T-helper 17 cell (primary cell): ENCODE measurements around the gene SYNDIG1. TPM values are rescaled to one million over a fixed set of nuclear protein-coding genes. Genes with fewer than 3 reads are reported as not detected.

Experiments used
- ATAC-seq: fragments of 150-1000 bp; cut with Tn5 transposase; 2 replicates; pipeline ENCODE4 v1.10.0; 2021; ENCODE audit warnings: mild to moderate bottlenecking, moderate library complexity
- DNase-seq, 3 donors: peaks; one replicate each; pipeline versions ENCODE4 v3.0.0 to v3.0.0-alpha.2; 2020 to 2021
- H3K9me3 ChIP-seq: one replicate; pipeline ENCODE4 v1.7.0; 2013; ENCODE audit warnings: low read length, mild to moderate bottlenecking; ENCODE audit not compliant: control insufficient read depth, poor library complexity, severe bottlenecking
- H3K27ac Mint-ChIP-seq: one replicate; pipeline ENCODE4 v1.8.0; 2022; ENCODE audit warnings: mild to moderate bottlenecking, moderate library complexity, mixed read lengths
- H3K27me3 Mint-ChIP-seq: one replicate; pipeline ENCODE4 v1.8.0; 2022; ENCODE audit warnings: mixed read lengths
- H3K36me3 Mint-ChIP-seq: one replicate; pipeline ENCODE4 v1.8.0; 2022; ENCODE audit warnings: low read depth, mixed read lengths
- H3K4me1 Mint-ChIP-seq: one replicate; pipeline ENCODE4 v1.8.0; 2022; ENCODE audit warnings: mild to moderate bottlenecking, mixed read lengths
- H3K4me3 Mint-ChIP-seq: one replicate; pipeline ENCODE4 v1.8.0; 2022; ENCODE audit warnings: mild to moderate bottlenecking, moderate library complexity, mixed read lengths
- total RNA-seq, 4 donors: library from RNA in 2 of 4; stranded (reverse) in 2 of 4; gene quantifications; one replicate each; pipeline ENCODE4 v1.2.3 and lab custom pipeline; 2022 to 2026

The SYNDIG1 gene
- total RNA-seq: not detected
- total RNA-seq (lab: John Stamatoyannopoulos, UW): 0 to 0.70 reads per million in 2 donors

DNA sequence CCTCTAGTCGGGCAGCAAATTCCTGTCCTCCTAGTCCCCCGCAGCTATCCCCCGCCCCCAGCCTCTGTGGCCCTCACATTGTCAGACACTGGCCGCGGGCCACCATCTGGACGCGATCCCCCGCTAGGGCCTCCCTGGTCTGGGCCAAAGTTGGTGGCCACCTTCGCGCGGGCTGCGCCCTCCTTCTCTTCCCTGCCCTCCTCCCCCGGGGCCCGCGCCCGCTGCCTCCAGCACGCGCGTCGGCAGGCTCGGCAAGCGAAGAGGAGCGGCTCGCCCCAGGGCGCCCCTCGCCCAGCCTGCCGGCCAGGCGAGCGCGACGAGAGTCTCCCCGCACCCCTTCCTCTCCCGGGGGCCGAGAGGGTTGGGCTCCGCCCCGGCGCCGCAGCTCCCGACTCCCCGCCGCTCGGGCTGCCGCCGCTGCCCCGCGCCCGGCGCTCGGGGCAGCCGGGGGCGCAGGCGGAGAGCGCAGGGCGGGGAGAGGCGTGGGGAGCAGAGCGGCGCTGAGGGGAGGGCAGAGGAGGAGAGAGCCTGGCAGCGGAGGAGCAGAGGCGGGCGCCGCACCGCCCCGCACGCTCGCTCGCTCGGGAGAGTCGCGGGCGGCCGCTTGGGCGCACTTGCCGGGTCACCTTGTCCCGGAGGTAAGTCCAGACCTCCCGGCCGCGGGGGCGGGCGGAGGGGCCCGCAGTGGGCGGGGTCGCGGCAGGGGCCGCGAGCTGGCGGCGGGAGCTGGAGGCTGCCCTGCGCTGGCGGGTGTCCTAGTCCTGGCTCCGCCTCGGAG, at the start of gene SYNDIG1:
Gene SYNDIG1, plus strand, starts transcription at position 514 of the 778 bp plus-strand sequence. CDS start 73,469 bp downstream, outside the sequence.
- Mint-ChIP-seq H3K4me1 (no peaks in the 10 kb centered on the region), H3K27me3 (peaks cover 76% of the 10 kb centered on the region), H3K27ac (no peak within 1 kb of the TSS), H3K4me3 (no peak within 1 kb of the TSS), H3K36me3 (no peaks in the 10 kb centered on the region)
- DNase-seq: no peak
- H3K9me3 ChIP-seq: no peaks in the 10 kb centered on the region
- ATAC-seq: no peak

DNA sequence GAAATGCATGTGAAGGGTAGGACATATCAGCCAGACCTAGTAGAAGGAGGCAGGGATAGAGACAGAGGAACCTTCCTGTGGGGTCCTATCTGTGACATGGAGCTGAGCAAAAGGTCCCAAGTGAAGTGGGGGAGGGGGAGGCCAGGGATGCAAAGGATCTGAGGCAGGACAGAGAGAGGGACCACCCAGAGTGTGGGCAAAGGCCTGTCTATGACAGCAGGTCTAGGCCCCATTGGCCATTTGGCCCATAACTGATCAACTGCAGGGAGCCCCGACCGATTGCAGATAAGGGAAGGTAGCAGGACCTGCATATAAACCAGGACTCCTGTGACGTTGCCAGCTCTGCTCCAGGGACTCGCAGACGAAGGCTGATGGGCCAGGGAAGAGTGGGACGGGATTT, 49.6 kb upstream of the SYNDIG1 start:
- Mint-ChIP-seq H3K27me3 (peaks cover 14% of the 10 kb centered on the region), H3K27ac (no peak overlapping the region), H3K4me1 (no peaks in the 10 kb centered on the region), H3K36me3 (no peaks in the 10 kb centered on the region), H3K4me3 (no peak overlapping the region)
- ATAC-seq: no peak
- no peaks in the 10 kb centered on the region for H3K9me3 ChIP-seq
- no peak for DNase-seq

DNA sequence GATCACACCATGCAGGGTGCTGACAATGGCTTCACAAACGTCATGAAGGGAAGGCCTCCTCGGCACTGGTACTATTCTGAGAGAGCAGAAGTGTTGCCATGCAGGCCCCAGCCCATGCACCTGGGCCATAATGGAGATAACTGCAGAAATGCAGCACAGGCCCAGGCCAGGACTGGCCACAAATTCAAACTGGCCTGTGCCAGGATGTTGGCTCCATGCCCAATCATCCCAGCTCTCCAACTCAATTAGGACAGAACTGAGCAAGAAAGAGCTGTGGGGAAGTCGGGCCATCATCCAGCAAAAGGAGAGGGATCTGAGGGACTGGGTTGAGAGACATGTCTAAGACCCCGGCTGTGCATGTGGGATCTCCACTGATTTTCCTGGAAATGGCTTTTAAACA, 48.9 kb upstream of the SYNDIG1 start:
- DNase-seq: no peak
- Mint-ChIP-seq H3K4me3 (no peak overlapping the region), H3K36me3 (no peaks in the 10 kb centered on the region), H3K27me3 (peaks cover 15% of the 10 kb centered on the region), H3K4me1 (no peaks in the 10 kb centered on the region), H3K27ac (no peak overlapping the region)
- H3K9me3 ChIP-seq: no peaks in the 10 kb centered on the region
- ATAC-seq: no peak

DNA sequence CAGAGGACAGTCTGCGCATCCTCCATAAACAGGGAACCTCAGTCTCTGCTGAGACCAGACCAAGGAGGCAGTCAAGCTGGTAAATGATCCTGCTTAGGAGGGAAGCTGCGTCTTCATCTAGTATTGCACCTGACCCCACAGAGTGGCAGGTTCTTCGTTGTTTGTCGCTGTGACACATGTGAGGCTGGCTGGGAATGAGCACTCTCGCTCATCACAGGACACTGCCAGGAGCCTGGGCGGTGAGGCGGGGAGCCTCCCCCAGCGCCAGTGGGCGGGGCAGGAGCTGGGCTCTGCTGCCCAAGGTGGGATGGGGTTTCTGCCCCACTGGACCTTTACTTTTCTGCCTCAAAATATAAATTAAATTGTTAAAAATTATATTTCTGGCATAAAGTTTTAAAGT, 48.4 kb upstream of the SYNDIG1 start:
- no peak for DNase-seq
- Mint-ChIP-seq H3K36me3 (no peaks in the 10 kb centered on the region), H3K27me3 (peaks cover 20% of the 10 kb centered on the region), H3K27ac (no peak overlapping the region), H3K4me1 (no peaks in the 10 kb centered on the region), H3K4me3 (no peak overlapping the region)
- ATAC-seq: no peak
- no peaks in the 10 kb centered on the region for H3K9me3 ChIP-seq

DNA sequence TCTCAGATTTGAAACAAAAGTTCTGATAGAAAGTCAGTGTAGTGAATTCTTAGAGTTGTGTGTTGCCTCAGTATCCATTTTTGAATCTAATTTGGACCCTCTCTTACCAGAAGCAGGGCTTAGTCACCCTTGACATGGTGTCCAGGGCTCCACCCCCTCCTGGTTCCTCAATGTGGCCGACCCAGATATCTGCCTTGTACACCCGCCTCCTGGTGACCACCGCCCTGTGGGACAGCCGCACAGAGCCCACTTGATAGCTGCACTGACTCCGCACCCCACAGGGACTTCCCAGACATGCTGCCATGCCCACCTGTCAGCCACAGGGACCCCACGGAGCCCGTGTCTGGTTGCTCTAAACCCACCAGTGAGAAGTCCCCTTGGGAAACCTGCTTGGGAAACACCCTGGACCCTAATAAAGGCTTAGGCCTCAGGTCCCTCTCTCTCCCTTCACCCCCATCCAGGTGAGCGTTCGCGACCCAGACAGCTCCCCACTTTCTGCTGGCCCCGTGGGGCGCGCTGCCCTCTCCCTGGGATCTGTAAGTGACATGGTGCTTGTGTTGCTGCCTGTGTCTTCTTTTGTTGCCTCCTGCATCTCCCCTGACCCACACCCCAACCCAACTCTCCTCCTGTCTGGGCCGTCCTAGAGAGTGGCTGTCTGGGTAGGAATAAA, 47.2 kb upstream of the SYNDIG1 start:
- Mint-ChIP-seq H3K27ac (no peak overlapping the region), H3K4me3 (no peak overlapping the region), H3K27me3 (peaks cover 20% of the 10 kb centered on the region)

DNA sequence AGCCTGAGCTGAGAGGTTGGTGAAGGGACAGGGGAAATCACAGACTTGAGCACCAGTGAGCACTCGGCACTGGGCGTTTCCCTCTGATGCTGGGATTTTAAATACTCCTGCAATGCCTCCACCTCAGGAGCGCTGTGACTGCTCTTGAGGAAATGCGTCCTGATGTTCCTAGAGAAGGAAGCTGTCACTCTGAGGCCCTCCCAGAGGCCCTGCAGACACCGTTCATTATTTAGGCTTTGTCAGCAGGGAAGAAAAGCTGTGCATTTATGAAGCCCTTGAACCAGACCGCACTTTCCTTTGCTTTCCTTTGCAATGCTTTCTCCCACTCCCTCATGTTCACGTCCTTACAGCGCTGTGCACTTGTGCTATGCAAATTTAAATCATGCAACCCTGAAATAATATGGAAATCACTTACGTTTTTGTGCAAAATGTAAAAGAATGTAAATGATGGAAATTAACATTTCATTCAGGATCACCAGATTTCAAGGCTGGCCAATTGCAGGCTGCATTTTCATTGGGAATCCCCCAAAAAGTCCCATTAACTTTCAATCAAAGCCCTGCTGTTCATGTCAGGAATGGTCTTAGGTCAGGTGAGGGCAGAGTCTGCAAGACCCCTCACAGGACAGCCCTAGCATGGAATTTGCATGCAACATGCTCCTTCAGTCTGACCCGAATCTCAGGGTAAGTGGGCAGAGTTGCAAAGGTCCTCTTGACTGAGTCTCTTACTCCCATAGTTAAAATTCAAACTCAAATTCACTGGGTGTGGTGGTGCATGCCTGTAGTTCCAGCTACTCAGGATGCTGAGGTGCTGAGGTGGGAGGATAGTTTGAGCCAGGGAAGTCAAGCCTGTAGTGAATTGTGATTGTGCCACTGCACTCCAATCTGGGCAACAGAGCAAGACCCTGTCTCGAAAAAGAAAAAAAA, 45.8 kb upstream of the SYNDIG1 start:
- Mint-ChIP-seq H3K4me3 (no peak overlapping the region), H3K4me1 (no peaks in the 10 kb centered on the region), H3K36me3 (no peaks in the 10 kb centered on the region), H3K27ac (no peak overlapping the region), H3K27me3 (peaks cover 20% of the 10 kb centered on the region)
- no peak for ATAC-seq
- H3K9me3 ChIP-seq: no peaks in the 10 kb centered on the region
- DNase-seq: no peak

More for the DNA sequence above, 47.2 kb upstream of the SYNDIG1 start:
- DNase-seq: no peak
- ATAC-seq: no peak
- H3K36me3 Mint-ChIP-seq: no peaks in the 10 kb centered on the region
- H3K4me1 Mint-ChIP-seq: no peaks in the 10 kb centered on the region
- H3K9me3 ChIP-seq: no peaks in the 10 kb centered on the region

DNA sequence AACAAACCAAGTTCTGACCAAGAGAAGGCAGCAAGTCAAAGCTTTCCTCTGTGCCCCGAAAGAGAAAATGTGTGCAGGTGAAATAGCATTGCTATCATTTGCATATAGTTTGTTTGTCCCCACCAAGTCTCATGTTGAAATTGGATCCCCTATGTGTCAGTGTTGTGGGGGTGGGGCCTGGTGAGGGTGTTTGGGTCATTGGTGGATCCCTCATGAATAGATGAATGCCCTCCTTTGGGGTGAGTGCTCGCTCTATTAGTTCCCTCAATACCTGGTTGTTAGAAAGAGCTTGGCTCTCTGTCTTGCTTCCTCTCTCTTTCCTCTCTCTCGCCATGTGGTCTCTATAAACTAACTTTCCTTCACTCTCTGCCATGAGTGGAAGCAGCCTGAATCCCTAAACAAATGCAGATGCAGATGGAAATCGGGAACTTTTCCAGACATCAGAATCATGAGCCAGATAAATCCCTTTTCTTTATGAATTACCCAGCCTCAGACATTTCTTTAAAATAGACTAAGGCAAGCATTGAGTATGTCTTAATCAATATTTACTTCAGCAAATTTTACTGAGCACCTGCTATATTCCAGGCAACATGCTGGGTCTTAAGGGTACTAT, 43.8 kb upstream of the SYNDIG1 start:
- no peaks in the 10 kb centered on the region for H3K4me1 Mint-ChIP-seq
- no peak overlapping the region for H3K27ac Mint-ChIP-seq
- H3K9me3 ChIP-seq: no peaks in the 10 kb centered on the region
- H3K36me3 Mint-ChIP-seq: no peaks in the 10 kb centered on the region
- no peak overlapping the region for H3K4me3 Mint-ChIP-seq
- ATAC-seq: no peak
- DNase-seq: no peak
- peaks cover 29% of the 10 kb centered on the region for H3K27me3 Mint-ChIP-seq

DNA sequence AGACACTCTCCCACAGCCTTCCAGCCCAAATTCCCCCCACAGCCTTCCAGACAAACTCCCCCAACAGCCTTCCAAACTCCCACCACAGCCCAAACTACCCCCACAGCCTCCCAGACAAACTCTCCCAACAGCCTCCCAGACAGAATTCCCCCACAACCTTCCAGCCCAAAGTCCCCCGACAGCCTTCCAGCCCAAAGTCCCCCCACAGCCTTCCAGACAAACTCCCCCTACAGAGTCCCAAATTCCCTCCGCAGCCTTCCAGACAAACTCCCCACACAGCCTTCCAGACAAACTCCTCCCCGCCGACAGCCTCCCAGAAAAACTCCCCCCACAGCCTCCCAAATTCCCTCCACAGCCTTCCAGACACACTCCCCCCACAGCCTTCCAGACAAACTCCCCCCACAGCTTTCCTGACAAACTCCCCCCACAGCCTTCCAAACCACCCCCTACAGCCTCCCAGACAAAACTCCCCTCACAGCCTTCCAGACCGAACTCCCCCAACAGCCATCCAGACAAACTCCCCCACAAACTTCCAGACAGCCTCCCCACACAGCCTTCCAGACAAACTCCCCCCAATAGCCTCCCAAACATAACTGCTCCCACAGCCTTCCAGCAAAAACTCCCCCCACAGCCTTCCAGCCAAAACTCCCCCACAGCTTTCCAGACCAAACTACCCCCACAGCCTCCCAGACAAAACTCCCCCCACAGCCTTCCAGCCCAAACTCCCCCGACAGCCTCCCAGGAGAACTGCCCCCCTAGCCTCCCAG, 38.0 kb upstream of the SYNDIG1 start:
- ATAC-seq (no peak), DNase-seq (no peak)
- no peaks in the 10 kb centered on the region for H3K9me3 ChIP-seq
- H3K27ac Mint-ChIP-seq: no peak overlapping the region
- no peaks in the 10 kb centered on the region for H3K36me3 Mint-ChIP-seq
- H3K4me1 Mint-ChIP-seq: no peaks in the 10 kb centered on the region
- no peak overlapping the region for H3K4me3 Mint-ChIP-seq
- H3K27me3 Mint-ChIP-seq: peaks cover 19% of the 10 kb centered on the region

DNA sequence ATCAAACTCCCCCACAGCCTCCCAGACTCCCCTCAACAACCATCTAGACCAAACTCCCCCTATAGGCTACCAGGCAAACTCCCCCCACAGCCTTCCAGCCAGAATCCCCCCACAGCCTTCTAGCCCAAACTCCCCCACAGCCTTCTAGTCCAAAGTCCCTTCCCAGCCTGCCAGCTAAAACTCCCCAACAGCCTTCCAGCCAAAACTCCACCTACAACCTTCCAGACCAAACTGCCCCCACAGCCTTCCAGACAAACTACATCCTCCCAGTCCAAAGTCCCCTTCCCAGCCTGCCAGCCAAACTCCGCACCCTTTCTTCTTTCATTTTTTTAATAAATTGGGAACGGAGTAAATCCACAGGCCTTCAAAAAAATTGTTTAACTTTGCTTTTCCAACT, 37.4 kb upstream of the SYNDIG1 start:
- no peak for ATAC-seq
- H3K4me3 Mint-ChIP-seq: no peak overlapping the region
- H3K4me1 Mint-ChIP-seq: no peaks in the 10 kb centered on the region
- peaks cover 20% of the 10 kb centered on the region for H3K27me3 Mint-ChIP-seq
- H3K36me3 Mint-ChIP-seq: no peaks in the 10 kb centered on the region
- no peak overlapping the region for H3K27ac Mint-ChIP-seq
- no peaks in the 10 kb centered on the region for H3K9me3 ChIP-seq
- DNase-seq: no peak

DNA sequence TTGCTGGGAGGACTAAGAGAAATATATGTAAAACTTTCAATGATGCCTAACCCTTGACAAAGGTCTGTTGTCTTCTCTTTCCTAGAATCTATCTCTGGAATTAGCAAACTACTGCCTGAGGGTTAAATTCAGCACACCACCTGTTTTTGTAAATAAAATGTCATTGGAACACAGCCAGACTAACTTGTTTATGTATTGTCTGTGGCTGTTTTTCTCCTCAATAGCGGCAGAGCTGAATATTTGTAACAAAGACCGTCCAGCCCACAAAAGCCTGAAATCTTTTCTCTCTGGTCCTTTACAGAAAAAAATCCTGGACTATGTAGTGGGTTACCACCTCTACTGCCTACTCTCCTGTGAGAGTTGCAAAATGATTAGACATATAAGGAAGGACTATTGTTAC, 33.3 kb upstream of the SYNDIG1 start:
- Mint-ChIP-seq H3K4me3 (no peak overlapping the region), H3K36me3 (no peaks in the 10 kb centered on the region), H3K27me3 (peaks cover 26% of the 10 kb centered on the region), H3K27ac (no peak overlapping the region), H3K4me1 (no peaks in the 10 kb centered on the region)
- ATAC-seq (no peak), DNase-seq (no peak)
- H3K9me3 ChIP-seq: no peaks in the 10 kb centered on the region

DNA sequence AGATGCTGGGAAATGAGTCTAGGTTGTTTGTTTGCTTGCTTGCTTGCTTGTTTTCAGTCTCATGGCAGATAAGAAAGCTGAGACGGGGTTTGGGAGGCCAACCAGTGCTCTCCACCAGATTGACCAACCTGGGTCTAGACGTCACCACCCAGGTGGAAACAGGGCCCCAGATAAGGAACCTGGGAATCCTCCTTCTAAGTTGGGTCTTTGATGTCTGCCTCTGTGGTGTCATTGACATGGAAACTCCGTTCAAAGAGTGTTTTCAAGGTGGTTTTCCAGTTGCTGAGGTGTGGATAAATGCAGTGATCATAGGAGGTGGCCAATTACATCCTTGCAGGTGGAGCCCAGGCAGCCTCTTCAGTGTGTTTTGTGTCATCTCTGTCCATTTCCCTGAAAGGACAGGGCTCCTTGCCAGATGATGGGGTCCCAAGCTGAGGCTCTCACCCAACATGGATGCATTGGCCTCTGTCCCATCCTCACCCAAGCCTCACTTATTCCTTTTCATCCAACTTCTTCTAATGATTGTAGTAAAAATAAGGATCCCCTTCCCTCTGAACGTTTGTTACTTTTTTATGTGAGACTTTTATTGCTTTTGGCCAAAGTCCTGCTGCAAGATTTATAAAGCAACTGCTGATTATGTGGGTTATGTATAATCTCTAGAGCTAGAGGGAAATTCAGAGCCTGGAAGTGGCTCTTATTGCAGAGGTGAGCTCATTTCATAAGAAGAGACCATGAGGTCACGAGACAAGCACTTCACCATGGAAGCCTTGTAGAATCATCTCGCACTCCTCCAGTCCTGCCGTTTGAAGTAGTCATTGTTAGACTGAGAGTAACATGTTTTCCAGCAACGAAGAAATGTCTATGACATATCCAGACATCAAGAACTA, 32.0 kb upstream of the SYNDIG1 start:
- H3K9me3 ChIP-seq: no peaks in the 10 kb centered on the region
- Mint-ChIP-seq H3K4me3 (no peak overlapping the region), H3K27me3 (peaks cover 34% of the 10 kb centered on the region), H3K4me1 (no peaks in the 10 kb centered on the region), H3K27ac (no peak overlapping the region), H3K36me3 (no peaks in the 10 kb centered on the region)
- DNase-seq: no peak
- no peak for ATAC-seq

DNA sequence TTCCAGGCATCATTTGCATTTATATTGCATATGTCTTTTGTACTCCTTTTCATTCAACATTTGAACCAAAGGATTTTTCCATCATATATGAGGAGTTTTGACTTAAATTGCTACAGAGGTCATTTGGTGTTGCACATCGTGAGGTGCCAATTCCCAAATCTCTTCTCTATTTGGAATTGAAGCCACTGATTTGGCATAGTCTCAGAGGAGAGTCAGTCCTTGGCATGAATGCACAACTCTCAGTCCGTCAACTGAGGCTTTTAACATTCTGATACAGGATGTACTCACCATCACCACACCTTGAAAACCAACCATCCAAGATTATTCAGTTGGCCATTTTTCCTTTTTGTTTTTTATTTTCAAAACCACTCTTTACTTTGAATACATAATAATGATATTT, 31.1 kb upstream of the SYNDIG1 start:
- no peak overlapping the region for H3K4me3 Mint-ChIP-seq
- no peaks in the 10 kb centered on the region for H3K4me1 Mint-ChIP-seq
- ATAC-seq (no peak), DNase-seq (no peak)
- no peaks in the 10 kb centered on the region for H3K9me3 ChIP-seq
- H3K27ac Mint-ChIP-seq: no peak overlapping the region
- peaks cover 30% of the 10 kb centered on the region for H3K27me3 Mint-ChIP-seq
- no peaks in the 10 kb centered on the region for H3K36me3 Mint-ChIP-seq
